Endothelial cell of umbilical vein (primary cell): ENCODE measurements around the gene RAB3D.

ENCODE experiments used
- CTCF ChIP-seq, 2 donors: IDR thresholded peaks; 1 replicate in 1 of 2; 2 replicates in 1 of 2; pipeline ENCODE4 v1.5.1; 2011; ENCODE audit warnings: low read length in 2 of 2, mild to moderate bottlenecking in 2 of 2, moderate library complexity in 2 of 2, control low read depth in 1 of 2, inconsistent platforms in 1 of 2, low read depth in 1 of 2; ENCODE audit not compliant: insufficient read depth in 1 of 2; ENCODE audit errors: extremely low read depth in 1 of 2
- EZH2 ChIP-seq: IDR thresholded peaks from 2 replicates; pipeline ENCODE4 v1.6.1; 2012; ENCODE audit warnings: borderline replicate concordance, low read depth, mild to moderate bottlenecking, moderate library complexity, low read length, inconsistent platforms; ENCODE audit not compliant: severe bottlenecking
- POLR2A ChIP-seq: IDR thresholded peaks from 2 replicates; pipeline ENCODE4 v1.6.1; 2012; ENCODE audit warnings: low read depth, mild to moderate bottlenecking, control low read depth, low read length

- TF ChIP-seq EZH2 (no peak), CTCF (IDR thresholded peaks at IDR 0.05; ENCODE audit: extremely low read depth in 1 of 2, insufficient read depth in 1 of 2, low read depth in 1 of 2, low read length in 2 of 2) (no peak), POLR2A (no peak)
Observed at GRCh38 chr19:11321191-11322126, 18.0 kb downstream of the RAB3D start.
